Ovary (tissue), 3 donors: ENCODE data around the gene BLOC1S5.

ENCODE experiments used
- CTCF ChIP-seq, 3 donors: fragments of 450-650 bp in 2 of 3; fragments of 200-600 bp in 1 of 3; IDR thresholded peaks; one replicate each; pipeline versions ENCODE4 v1.5.1 to v1.8.0; 2016 to 2022; ENCODE audit warnings: antibody characterized with exemption in 3 of 3, mild to moderate bottlenecking in 1 of 3
- POLR2A ChIP-seq: fragments of 450-650 bp; IDR thresholded peaks from one replicate; pipeline ENCODE4 v1.6.1; 2017; ENCODE audit warnings: antibody characterized with exemption, mild to moderate bottlenecking, moderate library complexity
- donor health status: DM: no; HTN: no; CAD: no.

GRCh38 chr6:8084586-8084985 is 20.4 kb upstream of the BLOC1S5 start:
- TF ChIP-seq POLR2A (no peak), CTCF (IDR thresholded peaks at IDR 0.05) (no peak)
